Activated CD4-positive, alpha-beta T cell treated with anti-CD3 and anti-CD28 coated beads, Interleukin-2, amount 50 U/mL, for 4 hours (primary cell): ENCODE data around the gene UMODL1.

Experiments
- DNase-seq, 2 experiments: peaks; one replicate each; pipeline ENCODE4 v3.0.0-alpha.2; 2020

UMODL1 gene

GRCh38 chr21:42039470-42039901 lies 31.6 kb upstream of the UMODL1 start:
- DNase-seq: no peak

- DNase-seq: no peak
Observed at GRCh38 chr21:42039911-42040351, 31.2 kb upstream of the UMODL1 start.

- DNase-seq: no peak
Observed at GRCh38 chr21:42040411-42041180, 30.5 kb upstream of the UMODL1 start.

DNA sequence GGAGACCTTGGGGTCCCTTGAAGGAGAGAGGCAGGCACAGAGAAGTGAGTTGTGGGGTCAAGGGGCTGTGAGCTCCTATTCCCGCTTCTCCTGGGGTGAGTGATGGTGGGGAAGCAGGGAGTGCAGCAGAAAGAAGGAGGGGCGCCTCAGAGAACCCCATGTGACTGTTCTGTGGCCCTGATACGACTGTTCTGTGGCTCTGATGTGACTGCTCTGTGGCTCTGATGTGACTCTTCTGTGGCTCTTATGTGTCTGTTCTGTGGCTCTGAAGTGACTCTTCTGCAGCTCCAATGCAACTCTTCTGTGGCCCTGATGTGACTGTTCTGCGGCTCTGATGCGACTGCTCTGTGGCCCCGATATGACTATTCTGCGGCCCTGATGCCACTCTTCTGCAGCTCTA lies 29.9 kb upstream of the UMODL1 start:
- DNase-seq: no peak

DNA sequence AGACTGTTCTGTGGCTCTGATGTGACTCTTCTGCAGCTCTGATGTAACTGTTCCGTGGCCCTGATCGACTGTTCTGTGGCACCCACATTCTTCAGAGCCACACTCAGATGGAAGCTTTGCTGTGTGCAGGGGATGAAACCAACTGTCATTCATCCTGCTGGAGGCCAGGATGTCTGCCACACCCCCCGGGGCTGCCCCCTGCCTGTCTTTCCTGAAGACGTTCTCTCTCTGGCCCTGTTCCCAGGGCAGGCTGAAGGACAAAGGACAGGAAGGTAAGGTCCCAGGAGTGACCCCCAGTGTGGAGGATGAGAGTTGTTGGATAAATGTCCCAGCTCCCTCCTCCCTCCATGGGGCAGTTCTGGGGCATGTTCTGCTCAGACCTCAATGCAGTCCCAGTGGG lies 29.4 kb upstream of the UMODL1 start:
- DNase-seq: no peak

DNA sequence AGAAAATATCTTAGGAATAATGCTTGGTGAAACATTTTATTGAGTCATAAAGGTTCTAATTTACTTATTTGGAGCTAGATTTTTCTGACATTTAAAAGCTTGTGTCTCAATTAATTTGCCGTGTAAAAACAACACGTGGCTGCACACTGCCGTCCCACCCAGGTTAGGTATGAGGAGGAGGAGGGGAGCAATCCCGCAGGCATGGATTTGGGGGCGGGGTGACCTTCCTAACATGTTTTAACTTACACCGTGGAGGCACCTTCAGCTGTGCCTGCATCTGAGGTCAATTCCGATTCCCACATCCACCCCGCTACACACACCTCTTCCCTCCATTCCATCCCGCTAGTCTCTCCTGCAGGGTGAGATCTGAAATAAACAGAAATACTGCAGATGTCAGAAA lies 28.5 kb upstream of the UMODL1 start:
- no peak for DNase-seq

- DNase-seq: no peak
Observed at GRCh38 chr21:42043201-42043895, 27.8 kb upstream of the UMODL1 start.

- no peak for DNase-seq
Observed at GRCh38 chr21:42043961-42044360, 27.2 kb upstream of the UMODL1 start.

DNA sequence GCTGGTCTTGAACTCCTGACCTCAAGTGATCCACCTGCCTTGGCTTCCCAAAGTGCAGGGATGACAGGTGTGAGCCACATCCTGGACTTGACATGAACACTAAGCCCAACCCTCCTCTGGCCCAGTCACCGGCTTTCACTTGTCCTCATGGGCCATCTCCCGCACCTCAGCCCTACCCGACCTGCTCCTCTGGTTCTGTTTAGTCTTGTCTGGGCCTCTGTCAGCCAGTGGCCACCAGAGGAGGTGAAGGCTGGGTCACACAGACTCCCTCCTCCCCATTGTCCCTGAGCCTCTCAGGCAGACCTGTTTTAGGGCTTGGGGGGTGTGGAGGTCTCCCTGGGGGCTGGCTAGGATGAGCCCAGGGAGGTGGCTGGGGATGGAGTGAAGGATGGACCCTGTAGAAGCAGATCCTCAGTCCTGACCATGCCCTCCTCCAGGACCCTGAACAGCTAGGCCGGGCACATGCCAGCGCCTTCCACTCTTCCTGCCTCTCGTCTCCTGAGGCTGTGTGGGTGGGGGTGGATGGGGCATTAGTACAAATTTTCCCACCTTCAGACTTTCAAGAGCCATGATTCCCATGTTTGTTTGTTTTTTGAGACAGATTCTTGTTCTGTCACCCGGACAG lies 26.1 kb upstream of the UMODL1 start:
- DNase-seq: no peak

GRCh38 chr21:42047821-42048613 lies 23.1 kb upstream of the UMODL1 start:
- no peak for DNase-seq

DNA sequence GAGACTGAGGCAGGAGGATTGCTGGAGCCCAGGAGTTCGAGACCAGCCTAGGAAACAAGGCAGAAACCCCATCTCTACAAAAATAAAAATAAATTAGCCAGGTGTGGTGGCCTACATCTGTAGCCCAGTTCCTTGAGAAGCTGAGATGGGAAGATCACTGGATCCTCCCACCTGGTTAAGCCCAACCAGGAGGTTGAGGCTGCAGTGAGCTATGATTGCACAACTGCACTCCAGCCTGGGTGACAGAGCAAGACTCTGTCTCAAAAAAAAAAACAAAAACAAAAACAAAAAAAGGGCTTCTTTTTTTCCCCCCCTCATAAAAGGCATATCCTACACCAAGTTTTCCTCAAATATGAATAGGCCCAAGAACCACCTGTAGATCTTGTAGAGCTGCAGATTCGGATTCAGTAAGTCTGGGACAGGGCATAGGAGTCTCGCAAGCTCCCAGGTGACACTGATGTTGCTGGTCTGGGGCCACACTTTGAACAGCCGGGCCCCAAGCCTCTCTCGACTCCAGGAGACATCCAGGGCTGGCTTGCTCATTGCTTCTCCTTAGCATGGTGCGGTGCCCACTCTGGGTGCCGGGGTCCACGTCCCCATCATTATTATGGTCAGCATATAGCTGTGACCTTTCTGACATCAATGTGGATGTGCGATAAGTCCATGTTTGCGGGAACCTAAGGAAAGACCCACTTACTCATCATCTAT lies 22.1 kb upstream of the UMODL1 start:
- no peak for DNase-seq

GRCh38 chr21:42049578-42050430 lies 21.3 kb upstream of the UMODL1 start:
- no peak for DNase-seq

DNA sequence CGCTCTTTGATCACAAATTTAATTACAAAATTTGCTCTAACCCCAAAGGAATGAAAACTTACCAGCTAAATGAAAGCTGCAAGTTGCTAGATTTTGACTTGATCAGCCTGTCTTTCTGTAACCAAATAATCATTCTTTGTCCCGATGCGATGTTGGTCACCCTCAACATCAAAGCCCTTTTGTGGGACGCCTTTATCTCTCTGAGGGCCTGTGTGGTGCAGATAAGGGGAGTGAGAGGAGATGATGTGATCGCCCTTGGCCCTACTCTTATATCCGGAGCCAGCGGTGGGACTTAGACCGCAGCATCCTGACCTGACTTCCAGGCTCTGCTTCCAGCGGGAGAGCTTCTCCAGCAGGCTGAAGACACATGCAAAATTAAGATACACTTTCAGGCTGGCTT lies 19.3 kb upstream of the UMODL1 start:
- no peak for DNase-seq

GRCh38 chr21:42055425-42055824 lies 15.7 kb upstream of the UMODL1 start:
- no peak for DNase-seq

GRCh38 chr21:42056468-42056867 lies 14.6 kb upstream of the UMODL1 start:
- no peak for DNase-seq

GRCh38 chr21:42056996-42057689 lies 14.0 kb upstream of the UMODL1 start:
- no peak for DNase-seq

DNA sequence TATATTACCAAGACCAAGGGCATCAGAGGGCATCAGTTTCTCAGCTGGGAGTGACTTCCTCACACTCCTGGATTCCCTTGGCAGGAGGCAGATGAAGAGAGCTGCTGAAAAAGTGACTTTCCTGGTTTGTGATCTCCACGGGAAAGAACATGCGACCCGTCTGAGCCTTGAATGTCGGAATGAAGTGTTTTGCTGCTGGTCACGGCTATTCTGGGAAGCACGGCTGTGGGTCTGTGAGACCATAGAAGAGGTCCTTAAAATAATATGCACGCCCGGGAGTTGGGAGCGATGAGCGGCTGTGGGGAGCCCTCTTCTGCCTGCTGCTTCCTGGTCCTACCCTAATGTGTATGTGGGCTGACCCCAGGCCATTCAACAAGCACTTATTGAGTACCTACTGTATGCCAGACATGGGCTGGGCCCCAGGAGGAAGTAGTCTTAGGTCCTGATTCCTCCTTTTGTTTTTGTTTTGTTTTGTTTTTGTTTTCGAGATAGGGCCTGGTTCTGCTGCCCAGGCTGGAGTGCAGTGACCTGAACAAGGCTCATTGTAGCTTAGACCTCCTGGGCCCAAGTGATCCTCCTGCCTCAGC lies 13.2 kb upstream of the UMODL1 start:
- DNase-seq: no peak

DNA sequence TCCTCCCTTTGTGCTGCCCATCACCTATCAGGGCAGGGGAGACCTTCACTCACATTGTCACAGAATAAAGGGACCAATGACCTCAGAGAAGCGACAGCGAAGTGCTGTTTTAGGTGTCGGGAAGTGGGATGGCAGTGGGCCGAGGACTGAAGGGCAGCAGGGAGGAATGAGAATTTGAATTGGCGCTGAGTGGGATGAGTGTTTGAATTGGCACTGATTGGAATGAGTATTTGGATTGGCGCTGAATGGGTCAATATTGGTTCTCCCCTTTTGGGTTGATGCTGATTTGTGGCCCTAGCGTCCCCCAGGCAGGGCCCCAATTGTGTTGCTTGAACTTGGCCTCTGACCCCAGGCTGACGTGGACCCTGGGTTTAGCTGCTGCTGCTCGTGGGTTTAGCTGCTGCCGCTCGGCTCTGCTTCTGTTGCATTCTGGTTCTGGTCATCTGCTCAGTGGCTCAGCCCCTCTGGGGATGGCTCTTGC lies 12.4 kb upstream of the UMODL1 start:
- no peak for DNase-seq

- no peak for DNase-seq
Observed at GRCh38 chr21:42059141-42059540, 12.0 kb upstream of the UMODL1 start.

GRCh38 chr21:42059721-42060120 lies 11.4 kb upstream of the UMODL1 start:
- DNase-seq: no peak
